T-helper 17 cell (primary cell): ENCODE data around the gene TMEM220. TPM values are rescaled to one million over a fixed set of nuclear protein-coding genes. Genes with fewer than 3 reads are reported as not detected.
"Not testable (repeated sequence)": the region's sequence is repeated elsewhere in the genome, so short reads cannot be mapped to it uniquely, and the experiment has no call there.

Experiments
- ATAC-seq: fragments of 150-1000 bp; cut with Tn5 transposase; 2 replicates; pipeline ENCODE4 v1.10.0; 2021; ENCODE audit warnings: mild to moderate bottlenecking, moderate library complexity
- DNase-seq, 3 donors: peaks; one replicate each; pipeline versions ENCODE4 v3.0.0 to v3.0.0-alpha.2; 2020 to 2021
- H3K9me3 ChIP-seq: one replicate; pipeline ENCODE4 v1.7.0; 2013; ENCODE audit warnings: low read length, mild to moderate bottlenecking; ENCODE audit not compliant: control insufficient read depth, poor library complexity, severe bottlenecking
- H3K27ac Mint-ChIP-seq: one replicate; pipeline ENCODE4 v1.8.0; 2022; ENCODE audit warnings: mild to moderate bottlenecking, moderate library complexity, mixed read lengths
- H3K27me3 Mint-ChIP-seq: one replicate; pipeline ENCODE4 v1.8.0; 2022; ENCODE audit warnings: mixed read lengths
- H3K36me3 Mint-ChIP-seq: one replicate; pipeline ENCODE4 v1.8.0; 2022; ENCODE audit warnings: low read depth, mixed read lengths
- H3K4me1 Mint-ChIP-seq: one replicate; pipeline ENCODE4 v1.8.0; 2022; ENCODE audit warnings: mild to moderate bottlenecking, mixed read lengths
- H3K4me3 Mint-ChIP-seq: one replicate; pipeline ENCODE4 v1.8.0; 2022; ENCODE audit warnings: mild to moderate bottlenecking, moderate library complexity, mixed read lengths
- total RNA-seq, 4 donors: library from RNA in 2 of 4; stranded (reverse) in 2 of 4; gene quantifications; one replicate each; pipeline ENCODE4 v1.2.3 and lab custom pipeline; 2022 to 2026

Gene TMEM220
- total RNA-seq, 2 donors from 2014 or later: 0.77 to 0.81 TPM

GRCh38 chr17:10698096-10698818 is 31.6 kb downstream of the TMEM220 start:
- Mint-ChIP-seq H3K4me1 (peaks cover 41% of the 10 kb centered on the region), H3K27me3 (no peaks in the 10 kb centered on the region)

GRCh38 chr17:10697092-10698081 is 32.4 kb downstream of the TMEM220 start, which contains the start of the genes ADPRM and SCO1:
TSS of gene ADPRM (plus strand) at chr17:10697594. CDS start at chr17:10704927, 7,333 bp downstream.
TSS of gene SCO1 (minus strand) at chr17:10697533. CDS start at chr17:10697507, 26 bp downstream.
- H3K27me3 Mint-ChIP-seq: no peaks in the 10 kb centered on the region
- ATAC-seq: peak; percentile 94
- DNase-seq: peak; percentile 80 to 81 (median 80)
- H3K4me1 Mint-ChIP-seq: peaks cover 42% of the 10 kb centered on the region
- H3K27ac Mint-ChIP-seq: peak within 1 kb of the TSS; percentile 94
- H3K4me3 Mint-ChIP-seq: peak within 1 kb of the TSS; percentile 91
- H3K9me3 ChIP-seq: no peaks in the 10 kb centered on the region
- H3K36me3 Mint-ChIP-seq: no peaks in the 10 kb centered on the region

More at GRCh38 chr17:10698096-10698818, 31.6 kb downstream of the TMEM220 start:
- ATAC-seq (no peak), DNase-seq (no peak)
- H3K4me3 Mint-ChIP-seq: peak overlapping the region; percentile 91
- H3K9me3 ChIP-seq: no peaks in the 10 kb centered on the region
- no peaks in the 10 kb centered on the region for H3K36me3 Mint-ChIP-seq
- peak overlapping the region; percentile 94 for H3K27ac Mint-ChIP-seq

- H3K9me3 ChIP-seq, H3K36me3 Mint-ChIP-seq, H3K27me3 Mint-ChIP-seq, ATAC-seq, DNase-seq: not testable (repeated sequence)
- Mint-ChIP-seq H3K27ac (peak overlapping the region; percentile 94), H3K4me3 (peak overlapping the region; percentile 91), H3K4me1 (peaks cover 39% of the 10 kb centered on the region)
Measured at GRCh38 chr17:10695875-10696407, 33.9 kb downstream of the TMEM220 start.

GRCh38 chr17:10687499-10687898 is 42.3 kb downstream of the TMEM220 start:
- H3K4me1 Mint-ChIP-seq: peaks cover 22% of the 10 kb centered on the region
- H3K27me3 Mint-ChIP-seq: no peaks in the 10 kb centered on the region
- DNase-seq (no peak), ATAC-seq (no peak)
- H3K9me3 ChIP-seq: no peaks in the 10 kb centered on the region
- H3K27ac Mint-ChIP-seq: no peak overlapping the region
- no peak overlapping the region for H3K4me3 Mint-ChIP-seq
- H3K36me3 Mint-ChIP-seq: peaks cover 13% of the 10 kb centered on the region

- ATAC-seq: no peak
- H3K27ac Mint-ChIP-seq: no peak overlapping the region
- H3K4me1 Mint-ChIP-seq: peaks cover 3% of the 10 kb centered on the region
- no peaks in the 10 kb centered on the region for H3K27me3 Mint-ChIP-seq
- H3K9me3 ChIP-seq: no peaks in the 10 kb centered on the region
- no peak for DNase-seq
- peaks cover 10% of the 10 kb centered on the region for H3K36me3 Mint-ChIP-seq
- H3K4me3 Mint-ChIP-seq: no peak overlapping the region
Measured at GRCh38 chr17:10683853-10684252, 46.0 kb downstream of the TMEM220 start.

GRCh38 chr17:10681866-10682446 is 47.9 kb downstream of the TMEM220 start:
- H3K36me3 Mint-ChIP-seq: peaks cover 10% of the 10 kb centered on the region
- H3K4me3 Mint-ChIP-seq: no peak overlapping the region
- DNase-seq: no peak
- no peak overlapping the region for H3K27ac Mint-ChIP-seq
- no peaks in the 10 kb centered on the region for H3K9me3 ChIP-seq
- H3K4me1 Mint-ChIP-seq: no peaks in the 10 kb centered on the region
- no peaks in the 10 kb centered on the region for H3K27me3 Mint-ChIP-seq
- no peak for ATAC-seq

- H3K27ac Mint-ChIP-seq: no peak overlapping the region
- ATAC-seq (no peak), DNase-seq (no peak)
- H3K9me3 ChIP-seq: no peaks in the 10 kb centered on the region
- H3K27me3 Mint-ChIP-seq: no peaks in the 10 kb centered on the region
- H3K4me3 Mint-ChIP-seq: no peak overlapping the region
- no peaks in the 10 kb centered on the region for H3K4me1 Mint-ChIP-seq
- no peaks in the 10 kb centered on the region for H3K36me3 Mint-ChIP-seq
Measured at GRCh38 chr17:10674704-10675103, 55.1 kb downstream of the TMEM220 start.

- H3K27ac Mint-ChIP-seq: no peak overlapping the region
- H3K36me3 Mint-ChIP-seq: no peaks in the 10 kb centered on the region
- no peak for ATAC-seq
- no peaks in the 10 kb centered on the region for H3K27me3 Mint-ChIP-seq
- DNase-seq: no peak
- H3K9me3 ChIP-seq: no peaks in the 10 kb centered on the region
- H3K4me1 Mint-ChIP-seq: no peaks in the 10 kb centered on the region
- no peak overlapping the region for H3K4me3 Mint-ChIP-seq
Measured at GRCh38 chr17:10673312-10673711, 56.5 kb downstream of the TMEM220 start.

- no peak for DNase-seq
- H3K27ac Mint-ChIP-seq: no peak overlapping the region
Measured at GRCh38 chr17:10668775-10669174, 61.0 kb downstream of the TMEM220 start.

GRCh38 chr17:10666906-10667305 is 62.9 kb downstream of the TMEM220 start:
- Mint-ChIP-seq H3K4me1 (peaks cover 8% of the 10 kb centered on the region), H3K4me3 (no peak overlapping the region), H3K36me3 (peaks cover 6% of the 10 kb centered on the region), H3K27ac (no peak overlapping the region), H3K27me3 (no peaks in the 10 kb centered on the region)
- ATAC-seq (no peak), DNase-seq (no peak)
- H3K9me3 ChIP-seq: no peaks in the 10 kb centered on the region

More at GRCh38 chr17:10668775-10669174, 61.0 kb downstream of the TMEM220 start:
- H3K27me3 Mint-ChIP-seq: no peaks in the 10 kb centered on the region
- ATAC-seq: no peak
- no peak overlapping the region for H3K4me3 Mint-ChIP-seq
- no peaks in the 10 kb centered on the region for H3K9me3 ChIP-seq
- H3K4me1 Mint-ChIP-seq: peaks cover 8% of the 10 kb centered on the region
- H3K36me3 Mint-ChIP-seq: peaks cover 4% of the 10 kb centered on the region

- ATAC-seq (no peak), DNase-seq (no peak)
- Mint-ChIP-seq H3K36me3 (peaks cover 7% of the 10 kb centered on the region), H3K4me3 (peak overlapping the region; percentile 47), H3K27ac (no peak overlapping the region), H3K4me1 (peaks cover 8% of the 10 kb centered on the region), H3K27me3 (no peaks in the 10 kb centered on the region)
- no peaks in the 10 kb centered on the region for H3K9me3 ChIP-seq
Measured at GRCh38 chr17:10664571-10664970, 65.3 kb downstream of the TMEM220 start.
